A673 (cell line): ENCODE results near the gene ADK.

ENCODE experiments used
- EZH2 ChIP-seq: fragments of 200-600 bp; sonication (generic); IDR thresholded peaks from 2 replicates; pipeline ENCODE4 v1.6.1; 2017; ENCODE audit warnings: borderline replicate concordance, low read depth, mild to moderate bottlenecking, mixed read lengths, antibody characterized with exemption, low read length; ENCODE audit not compliant: poor library complexity, severe bottlenecking
- TF ChIP-seq, protein P1 (sequence below): fragments of 300-800, 200-600 bp; sonication (generic); conservative IDR thresholded peaks from 2 replicates; pipeline ENCODE4 v1.5.1; 2017; ENCODE audit warnings: low read depth, mild to moderate bottlenecking, antibody characterized with exemption, low read length, moderate library complexity, mixed read lengths

- TF ChIP-seq, protein P1, sequence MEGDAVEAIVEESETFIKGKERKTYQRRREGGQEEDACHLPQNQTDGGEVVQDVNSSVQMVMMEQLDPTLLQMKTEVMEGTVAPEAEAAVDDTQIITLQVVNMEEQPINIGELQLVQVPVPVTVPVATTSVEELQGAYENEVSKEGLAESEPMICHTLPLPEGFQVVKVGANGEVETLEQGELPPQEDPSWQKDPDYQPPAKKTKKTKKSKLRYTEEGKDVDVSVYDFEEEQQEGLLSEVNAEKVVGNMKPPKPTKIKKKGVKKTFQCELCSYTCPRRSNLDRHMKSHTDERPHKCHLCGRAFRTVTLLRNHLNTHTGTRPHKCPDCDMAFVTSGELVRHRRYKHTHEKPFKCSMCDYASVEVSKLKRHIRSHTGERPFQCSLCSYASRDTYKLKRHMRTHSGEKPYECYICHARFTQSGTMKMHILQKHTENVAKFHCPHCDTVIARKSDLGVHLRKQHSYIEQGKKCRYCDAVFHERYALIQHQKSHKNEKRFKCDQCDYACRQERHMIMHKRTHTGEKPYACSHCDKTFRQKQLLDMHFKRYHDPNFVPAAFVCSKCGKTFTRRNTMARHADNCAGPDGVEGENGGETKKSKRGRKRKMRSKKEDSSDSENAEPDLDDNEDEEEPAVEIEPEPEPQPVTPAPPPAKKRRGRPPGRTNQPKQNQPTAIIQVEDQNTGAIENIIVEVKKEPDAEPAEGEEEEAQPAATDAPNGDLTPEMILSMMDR, result no peak
- TF ChIP-seq EZH2, result no peak
Observed at GRCh38 chr10:74643596-74643975, 492.6 kb downstream of the ADK start.
